Measurements from ENCODE around the gene TBC1D4.

TBC1D4 gene

GRCh38 chr13:75402787-75403186 is 79.2 kb downstream of the TBC1D4 start:
- H3K4me1 Mint-ChIP-seq (ENCODE audit: low read depth): no peaks in the 10 kb centered on the region
- H3K9me3 Mint-ChIP-seq (ENCODE audit: low read depth): no peaks in the 10 kb centered on the region
- H3K36me3 Mint-ChIP-seq: no peaks in the 10 kb centered on the region
- H3K27me3 Mint-ChIP-seq: peaks cover 2% of the 10 kb centered on the region
- no peak overlapping the region for H3K4me3 Mint-ChIP-seq
- H3K27ac Mint-ChIP-seq: no peak overlapping the region

- H3K27me3 Mint-ChIP-seq: peaks cover 2% of the 10 kb centered on the region
- H3K36me3 Mint-ChIP-seq: no peaks in the 10 kb centered on the region
- peaks cover 8% of the 10 kb centered on the region for H3K9me3 Mint-ChIP-seq (ENCODE audit: low read depth)
- no peaks in the 10 kb centered on the region for H3K4me1 Mint-ChIP-seq (ENCODE audit: low read depth)
- no peak overlapping the region for H3K4me3 Mint-ChIP-seq
- no peak overlapping the region for H3K27ac Mint-ChIP-seq
Observed at GRCh38 chr13:75400775-75401174, 81.2 kb downstream of the TBC1D4 start.

- no peak overlapping the region for H3K4me3 Mint-ChIP-seq
- H3K9me3 Mint-ChIP-seq (ENCODE audit: low read depth): peaks cover 8% of the 10 kb centered on the region
- no peak overlapping the region for H3K27ac Mint-ChIP-seq
- H3K27me3 Mint-ChIP-seq: peaks cover 2% of the 10 kb centered on the region
- H3K4me1 Mint-ChIP-seq (ENCODE audit: low read depth): no peaks in the 10 kb centered on the region
- H3K36me3 Mint-ChIP-seq: no peaks in the 10 kb centered on the region
Observed at GRCh38 chr13:75399879-75400217, 82.1 kb downstream of the TBC1D4 start.

GRCh38 chr13:75399168-75399878 is 82.6 kb downstream of the TBC1D4 start:
- Mint-ChIP-seq H3K4me3 (no peak overlapping the region), H3K36me3 (no peaks in the 10 kb centered on the region), H3K27me3 (peaks cover 2% of the 10 kb centered on the region), H3K4me1 (ENCODE audit: low read depth) (no peaks in the 10 kb centered on the region), H3K9me3 (ENCODE audit: low read depth) (peaks cover 8% of the 10 kb centered on the region), H3K27ac (no peak overlapping the region)

GRCh38 chr13:75398072-75398471 is 83.9 kb downstream of the TBC1D4 start:
- H3K27ac Mint-ChIP-seq: no peak overlapping the region
- H3K36me3 Mint-ChIP-seq: no peaks in the 10 kb centered on the region
- peaks cover 8% of the 10 kb centered on the region for H3K9me3 Mint-ChIP-seq (ENCODE audit: low read depth)
- no peaks in the 10 kb centered on the region for H3K4me1 Mint-ChIP-seq (ENCODE audit: low read depth)
- no peak overlapping the region for H3K4me3 Mint-ChIP-seq
- peaks cover 2% of the 10 kb centered on the region for H3K27me3 Mint-ChIP-seq

- H3K36me3 Mint-ChIP-seq: no peaks in the 10 kb centered on the region
Observed at GRCh38 chr13:75395901-75396300, 86.1 kb downstream of the TBC1D4 start.

GRCh38 chr13:75395066-75395465 is 86.9 kb downstream of the TBC1D4 start:
- H3K27ac Mint-ChIP-seq: no peak overlapping the region
- no peaks in the 10 kb centered on the region for H3K36me3 Mint-ChIP-seq
- H3K9me3 Mint-ChIP-seq (ENCODE audit: low read depth): peaks cover 8% of the 10 kb centered on the region
- H3K4me3 Mint-ChIP-seq: no peak overlapping the region
- H3K4me1 Mint-ChIP-seq (ENCODE audit: low read depth): no peaks in the 10 kb centered on the region
- H3K27me3 Mint-ChIP-seq: peaks cover 2% of the 10 kb centered on the region

More at GRCh38 chr13:75395901-75396300, 86.1 kb downstream of the TBC1D4 start:
- H3K4me3 Mint-ChIP-seq: no peak overlapping the region
- no peaks in the 10 kb centered on the region for H3K27me3 Mint-ChIP-seq
- H3K9me3 Mint-ChIP-seq (ENCODE audit: low read depth): peaks cover 8% of the 10 kb centered on the region
- H3K4me1 Mint-ChIP-seq (ENCODE audit: low read depth): no peaks in the 10 kb centered on the region
- H3K27ac Mint-ChIP-seq: no peak overlapping the region

- Mint-ChIP-seq H3K4me1 (ENCODE audit: low read depth) (no peaks in the 10 kb centered on the region), H3K36me3 (no peaks in the 10 kb centered on the region), H3K9me3 (ENCODE audit: low read depth) (peaks cover 8% of the 10 kb centered on the region), H3K27ac (no peak overlapping the region), H3K4me3 (no peak overlapping the region), H3K27me3 (peaks cover 2% of the 10 kb centered on the region)
Observed at GRCh38 chr13:75393839-75394520, 88.0 kb downstream of the TBC1D4 start.

- Mint-ChIP-seq H3K36me3 (no peaks in the 10 kb centered on the region), H3K9me3 (ENCODE audit: low read depth) (no peaks in the 10 kb centered on the region), H3K27me3 (peaks cover 2% of the 10 kb centered on the region), H3K4me3 (no peak overlapping the region), H3K27ac (no peak overlapping the region), H3K4me1 (ENCODE audit: low read depth) (no peaks in the 10 kb centered on the region)
Observed at GRCh38 chr13:75391432-75392100, 90.4 kb downstream of the TBC1D4 start.

GRCh38 chr13:75390229-75390628 is 91.7 kb downstream of the TBC1D4 start:
- H3K9me3 Mint-ChIP-seq (ENCODE audit: low read depth): no peaks in the 10 kb centered on the region
- H3K4me1 Mint-ChIP-seq (ENCODE audit: low read depth): peaks cover 1% of the 10 kb centered on the region

GRCh38 chr13:75385708-75386083 is 96.3 kb downstream of the TBC1D4 start:
- Mint-ChIP-seq H3K4me1 (ENCODE audit: low read depth) (peaks cover 1% of the 10 kb centered on the region), H3K27ac (no peak overlapping the region), H3K4me3 (no peak overlapping the region), H3K27me3 (peaks cover 2% of the 10 kb centered on the region), H3K9me3 (ENCODE audit: low read depth) (no peaks in the 10 kb centered on the region), H3K36me3 (no peaks in the 10 kb centered on the region)

More at GRCh38 chr13:75390229-75390628, 91.7 kb downstream of the TBC1D4 start:
- no peak overlapping the region for H3K4me3 Mint-ChIP-seq
- H3K27me3 Mint-ChIP-seq: peaks cover 2% of the 10 kb centered on the region
- no peaks in the 10 kb centered on the region for H3K36me3 Mint-ChIP-seq
- peak overlapping the region; percentile 36 for H3K27ac Mint-ChIP-seq

GRCh38 chr13:75384879-75385707 is 96.9 kb downstream of the TBC1D4 start:
- no peak overlapping the region for H3K27ac Mint-ChIP-seq
- H3K4me1 Mint-ChIP-seq (ENCODE audit: low read depth): peaks cover 1% of the 10 kb centered on the region
- H3K9me3 Mint-ChIP-seq (ENCODE audit: low read depth): no peaks in the 10 kb centered on the region
- H3K27me3 Mint-ChIP-seq: no peaks in the 10 kb centered on the region
- H3K4me3 Mint-ChIP-seq: no peak overlapping the region
- H3K36me3 Mint-ChIP-seq: no peaks in the 10 kb centered on the region

GRCh38 chr13:75383064-75383715 is 98.8 kb downstream of the TBC1D4 start:
- Mint-ChIP-seq H3K27me3 (no peaks in the 10 kb centered on the region), H3K36me3 (no peaks in the 10 kb centered on the region), H3K4me1 (ENCODE audit: low read depth) (peaks cover 1% of the 10 kb centered on the region), H3K4me3 (no peak overlapping the region), H3K27ac (no peak overlapping the region), H3K9me3 (ENCODE audit: low read depth) (no peaks in the 10 kb centered on the region)

GRCh38 chr13:75378301-75378700 is 103.7 kb downstream of the TBC1D4 start:
- no peaks in the 10 kb centered on the region for H3K36me3 Mint-ChIP-seq

More at GRCh38 chr13:75378301-75378700, 103.7 kb downstream of the TBC1D4 start:
- Mint-ChIP-seq H3K4me1 (ENCODE audit: low read depth) (no peaks in the 10 kb centered on the region), H3K27ac (no peak overlapping the region), H3K4me3 (no peak overlapping the region), H3K9me3 (ENCODE audit: low read depth) (no peaks in the 10 kb centered on the region), H3K27me3 (no peaks in the 10 kb centered on the region)
